GM21576 (cell line): ENCODE measurements around the gene GRHL1.
A peak's percentile ranks its signal among the peaks of the same experiment; 100 is the strongest.

ENCODE experiments used
- ATAC-seq: cut with Tn5 transposase; IDR thresholded peaks from one replicate; pipeline ENCODE4 v1.9.1; 2021; ENCODE audit warnings: mild to moderate bottlenecking, moderate library complexity; ENCODE audit not compliant: unreplicated experiment

Gene GRHL1

GRCh38 chr2:9949239-9949991 is 2.1 kb upstream of the GRHL1 start:
- ATAC-seq, result no peak

- ATAC-seq, result no peak
Measured at GRCh38 chr2:9949992-9950520, 1.4 kb upstream of the GRHL1 start.

- ATAC-seq, result peak; percentile 29
Measured at GRCh38 chr2:9950521-9951271, 797 bp upstream of the GRHL1 start.

GRCh38 chr2:9951272-9951521 is 296 bp upstream of the GRHL1 start:
- no peak for ATAC-seq

- no peak for ATAC-seq
Measured at GRCh38 chr2:9952286-9952737, 819 bp downstream of the GRHL1 start.

- ATAC-seq, result no peak
Measured at GRCh38 chr2:9952856-9953503, 1.5 kb downstream of the GRHL1 start.

GRCh38 chr2:9954136-9954535 is 2.6 kb downstream of the GRHL1 start:
- ATAC-seq, result no peak

GRCh38 chr2:9958057-9958456 is 6.6 kb downstream of the GRHL1 start:
- ATAC-seq, result no peak

GRCh38 chr2:9959262-9959661 is 7.8 kb downstream of the GRHL1 start:
- no peak for ATAC-seq

- no peak for ATAC-seq
Measured at GRCh38 chr2:9961013-9961412, 9.5 kb downstream of the GRHL1 start.

- ATAC-seq, result no peak
Measured at GRCh38 chr2:9964334-9964980, 13.0 kb downstream of the GRHL1 start.

GRCh38 chr2:9965119-9965822 is 13.8 kb downstream of the GRHL1 start:
- ATAC-seq, result no peak

GRCh38 chr2:9966491-9967022 is 15.1 kb downstream of the GRHL1 start:
- ATAC-seq, result no peak

GRCh38 chr2:9967053-9967775 is 15.7 kb downstream of the GRHL1 start:
- ATAC-seq, result no peak

- no peak for ATAC-seq
Measured at GRCh38 chr2:9968553-9969497, 17.3 kb downstream of the GRHL1 start.

- no peak for ATAC-seq
Measured at GRCh38 chr2:9970200-9971044, 18.9 kb downstream of the GRHL1 start.

GRCh38 chr2:9971105-9971818 is 19.8 kb downstream of the GRHL1 start:
- no peak for ATAC-seq
